Suprapubic skin (tissue), 4 donors: Measurements from ENCODE around the gene FKBP11. TPM values are rescaled to one million over a fixed set of nuclear protein-coding genes. Genes with fewer than 3 reads are reported as not detected.

Experiments
- DNase-seq, 2 donors: peaks; one replicate each; pipeline ENCODE4 v3.0.0-alpha.2; 2019; ENCODE audit warnings: low spot score in 2 of 2
- H3K27ac ChIP-seq: fragments of 200-600 bp; sonication (generic); one replicate; pipeline ENCODE4 v1.5.1; 2019
- H3K27me3 ChIP-seq: fragments of 200-600 bp; sonication (generic); one replicate; pipeline ENCODE4 v1.5.1; 2019
- H3K36me3 ChIP-seq: fragments of 200-600 bp; sonication (generic); one replicate; pipeline ENCODE4 v1.5.1; 2019
- H3K4me1 ChIP-seq: fragments of 200-600 bp; sonication (generic); one replicate; pipeline ENCODE4 v1.5.1; 2019
- H3K4me3 ChIP-seq: fragments of 200-600 bp; sonication (generic); one replicate; pipeline ENCODE4 v1.5.1; 2019; ENCODE audit warnings: mild to moderate bottlenecking
- H3K9me3 ChIP-seq: fragments of 200-600 bp; sonication (generic); one replicate; pipeline ENCODE4 v1.5.1; 2019
- EP300 ChIP-seq: sonication (generic); formaldehyde crosslinking; IDR thresholded peaks from one replicate; pipeline ENCODE4 v1.6.1; 2017; ENCODE audit warnings: antibody characterized with exemption
- POLR2A ChIP-seq, 2 donors: fragments of 450-650 bp; IDR thresholded peaks; one replicate each; pipeline ENCODE4 v1.6.1; 2017; ENCODE audit warnings: antibody characterized with exemption in 2 of 2, mild to moderate bottlenecking in 2 of 2, moderate library complexity in 2 of 2
- POLR2AphosphoS5 ChIP-seq, 3 donors: sonication (generic); formaldehyde crosslinking; IDR thresholded peaks; one replicate each; pipeline ENCODE4 v1.6.1; 2017; ENCODE audit warnings: antibody characterized with exemption in 3 of 3
- WGBS: methylation state at CpG from one replicate; pipeline ENCODE4 v1.1.5; 2018; 5-methylcytosine and 5-hydroxymethylcytosine counted together
- total RNA-seq, 4 donors: library from RNA; depleted of rRNA; stranded (reverse); fragments of >200 nt; gene quantifications; one replicate each; pipeline ENCODE4 v1.1.0, GENCODE V29; 2016
- TF ChIP-seq, protein P1 (sequence below), 2 donors: fragments of 200-600 bp in 1 of 2; fragments of 450-650 bp in 1 of 2; sonication (generic) in 1 of 2; IDR thresholded peaks; one replicate each; pipeline ENCODE4 v1.5.1; 2016 to 2019; ENCODE audit warnings: antibody characterized with exemption in 2 of 2, mild to moderate bottlenecking in 1 of 2, moderate library complexity in 1 of 2

Gene FKBP11
- total RNA-seq, 4 donors from 2014 or later, result 8.9 to 18.9 (median 15.3) TPM

DNA sequence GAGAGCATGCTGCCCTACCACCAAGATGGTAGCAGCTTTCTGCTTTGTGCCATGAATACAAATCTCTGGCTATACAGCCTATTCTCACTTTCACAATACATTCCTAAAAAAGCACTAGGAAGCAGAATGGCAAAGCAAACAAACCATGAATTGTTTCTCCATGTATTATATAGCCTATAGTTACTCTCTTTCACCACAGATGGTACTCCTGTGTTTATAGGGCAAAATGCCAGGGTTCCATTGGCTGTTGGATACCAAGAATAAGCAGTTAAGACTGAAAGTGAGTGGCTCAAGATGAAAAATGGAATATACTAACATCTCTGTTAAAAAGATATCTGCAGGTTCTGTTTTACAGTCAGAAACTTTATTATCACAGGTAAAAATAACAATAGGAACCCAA, 20.9 kb upstream of the FKBP11 start:
- no peak overlapping the region for H3K27ac ChIP-seq
- peaks cover 14% of the 10 kb centered on the region for H3K36me3 ChIP-seq
- H3K4me1 ChIP-seq, result peaks cover 31% of the 10 kb centered on the region
- no peaks in the 10 kb centered on the region for H3K9me3 ChIP-seq
- no peak for TF ChIP-seq POLR2AphosphoS5 (IDR thresholded peaks at IDR 0.05)
- TF ChIP-seq, protein P1, sequence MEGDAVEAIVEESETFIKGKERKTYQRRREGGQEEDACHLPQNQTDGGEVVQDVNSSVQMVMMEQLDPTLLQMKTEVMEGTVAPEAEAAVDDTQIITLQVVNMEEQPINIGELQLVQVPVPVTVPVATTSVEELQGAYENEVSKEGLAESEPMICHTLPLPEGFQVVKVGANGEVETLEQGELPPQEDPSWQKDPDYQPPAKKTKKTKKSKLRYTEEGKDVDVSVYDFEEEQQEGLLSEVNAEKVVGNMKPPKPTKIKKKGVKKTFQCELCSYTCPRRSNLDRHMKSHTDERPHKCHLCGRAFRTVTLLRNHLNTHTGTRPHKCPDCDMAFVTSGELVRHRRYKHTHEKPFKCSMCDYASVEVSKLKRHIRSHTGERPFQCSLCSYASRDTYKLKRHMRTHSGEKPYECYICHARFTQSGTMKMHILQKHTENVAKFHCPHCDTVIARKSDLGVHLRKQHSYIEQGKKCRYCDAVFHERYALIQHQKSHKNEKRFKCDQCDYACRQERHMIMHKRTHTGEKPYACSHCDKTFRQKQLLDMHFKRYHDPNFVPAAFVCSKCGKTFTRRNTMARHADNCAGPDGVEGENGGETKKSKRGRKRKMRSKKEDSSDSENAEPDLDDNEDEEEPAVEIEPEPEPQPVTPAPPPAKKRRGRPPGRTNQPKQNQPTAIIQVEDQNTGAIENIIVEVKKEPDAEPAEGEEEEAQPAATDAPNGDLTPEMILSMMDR (IDR thresholded peaks at IDR 0.05), result no peak
- TF ChIP-seq EP300, result no peak
- no peak for TF ChIP-seq POLR2A (IDR thresholded peaks at IDR 0.05)
- DNase-seq, result no peak
- H3K4me3 ChIP-seq, result no peak overlapping the region
- H3K27me3 ChIP-seq, result no peaks in the 10 kb centered on the region

DNA sequence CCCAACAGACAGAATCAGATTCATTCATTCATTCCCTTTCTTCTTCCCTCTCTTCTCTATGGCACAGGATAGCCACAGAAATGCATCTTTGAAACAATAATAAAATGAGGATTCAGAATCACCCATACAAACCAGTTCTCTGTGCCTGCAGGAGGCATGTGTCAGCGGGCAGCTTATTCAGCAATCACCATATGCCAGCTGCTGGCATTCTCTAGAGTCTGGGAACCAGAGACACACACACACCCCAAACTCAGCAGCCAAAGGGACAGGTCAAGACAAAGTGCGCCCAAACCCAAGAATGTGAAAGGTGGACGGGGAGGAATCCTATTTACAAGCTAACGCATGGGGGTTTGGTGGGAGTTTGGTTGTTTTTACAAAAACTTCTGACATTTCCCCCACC, 17.9 kb upstream of the FKBP11 start:
- Histone ChIP-seq H3K9me3 (no peaks in the 10 kb centered on the region), H3K4me1 (peaks cover 41% of the 10 kb centered on the region), H3K36me3 (peaks cover 29% of the 10 kb centered on the region), H3K27me3 (no peaks in the 10 kb centered on the region), H3K4me3 (no peak overlapping the region), H3K27ac (no peak overlapping the region)
- no peak for DNase-seq
- TF ChIP-seq EP300 (no peak), POLR2AphosphoS5 (IDR thresholded peaks at IDR 0.05) (no peak), POLR2A (IDR thresholded peaks at IDR 0.05) (no peak)
- TF ChIP-seq, protein P1 (IDR thresholded peaks at IDR 0.05), result no peak
- 58% methylated on average over 4 of the region's 4 CpGs for WGBS

DNA sequence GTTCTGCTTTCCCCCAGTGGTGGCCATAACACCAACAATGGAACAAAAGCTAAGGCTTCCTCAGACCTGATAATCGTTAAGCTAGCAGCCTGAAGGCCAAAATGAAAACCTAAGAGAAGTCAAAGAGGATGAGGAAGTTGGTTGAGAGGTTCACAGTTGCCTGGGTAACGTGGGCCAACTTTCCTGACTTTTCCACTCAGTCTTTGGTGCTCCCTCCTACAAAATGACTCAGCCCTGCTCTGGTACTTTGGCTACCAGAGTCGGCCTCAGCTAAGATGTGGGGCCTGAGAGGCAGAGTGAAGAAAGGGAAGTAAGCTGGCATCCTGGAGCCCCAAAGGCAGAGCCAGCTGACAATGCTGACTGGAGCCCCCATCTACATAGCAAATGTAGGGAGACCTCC, 14.9 kb upstream of the FKBP11 start:
- no peak for DNase-seq
- no peak for TF ChIP-seq EP300
- no peak for TF ChIP-seq POLR2A (IDR thresholded peaks at IDR 0.05)
- TF ChIP-seq, protein P1 (IDR thresholded peaks at IDR 0.05), result no peak
- TF ChIP-seq POLR2AphosphoS5 (IDR thresholded peaks at IDR 0.05), result no peak
- Histone ChIP-seq H3K27me3 (no peaks in the 10 kb centered on the region), H3K27ac (no peak overlapping the region), H3K4me3 (no peak overlapping the region), H3K9me3 (no peaks in the 10 kb centered on the region), H3K4me1 (peaks cover 36% of the 10 kb centered on the region), H3K36me3 (peaks cover 52% of the 10 kb centered on the region)
- 53% methylated on average over 3 of the region's 3 CpGs for WGBS

DNA sequence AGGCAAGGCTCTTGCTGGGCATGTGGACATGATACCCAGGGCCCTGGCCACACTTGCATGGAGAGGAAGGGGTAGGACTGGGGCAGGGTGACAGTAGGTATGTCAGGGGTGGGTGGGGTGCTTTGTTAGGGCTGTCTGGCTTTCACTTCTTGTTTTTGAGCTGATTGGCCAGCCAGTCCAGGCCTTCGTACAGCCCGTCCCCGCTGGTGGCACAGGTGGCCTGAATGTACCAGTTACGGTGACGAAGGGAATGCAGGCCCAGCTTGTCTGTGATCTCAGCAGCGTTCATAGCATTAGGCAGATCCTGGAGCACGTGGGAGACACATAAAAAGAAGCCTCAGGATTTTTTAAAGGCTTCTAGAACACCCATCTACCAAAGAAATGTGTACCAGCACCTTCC, 13.5 kb upstream of the FKBP11 start:
- DNase-seq, result no peak

DNA sequence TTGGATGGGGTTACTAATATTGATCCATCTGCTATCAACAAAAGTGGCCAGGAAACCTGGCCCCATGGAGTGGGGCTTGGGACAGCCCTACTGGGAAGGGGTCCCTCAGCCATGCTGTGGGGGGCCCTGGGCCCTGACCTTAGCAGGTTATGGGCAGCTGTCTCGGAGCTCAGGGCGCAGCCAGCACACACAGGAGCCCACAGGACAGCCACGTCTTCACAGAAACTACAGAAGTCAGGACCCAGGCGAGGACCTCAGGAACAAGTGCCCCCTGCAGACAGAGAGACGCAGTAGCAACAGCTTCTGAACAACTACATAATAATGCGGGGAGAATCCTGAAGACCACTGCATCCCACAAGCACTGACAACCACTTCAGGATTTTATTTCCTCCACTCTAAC, 11.9 kb upstream of the FKBP11 start:
- TF ChIP-seq EP300 (no peak), POLR2AphosphoS5 (IDR thresholded peaks at IDR 0.05) (no peak), POLR2A (IDR thresholded peaks at IDR 0.05) (no peak)
- TF ChIP-seq, protein P1 (IDR thresholded peaks at IDR 0.05), result no peak
- Histone ChIP-seq H3K27me3 (no peaks in the 10 kb centered on the region), H3K4me1 (peaks cover 20% of the 10 kb centered on the region), H3K4me3 (no peak overlapping the region), H3K27ac (no peak overlapping the region), H3K9me3 (no peaks in the 10 kb centered on the region), H3K36me3 (peaks cover 76% of the 10 kb centered on the region)
- no peak for DNase-seq
- WGBS, result 86% methylated on average over 6 of the region's 6 CpGs

More for the DNA sequence above, 13.5 kb upstream of the FKBP11 start:
- TF ChIP-seq POLR2AphosphoS5 (IDR thresholded peaks at IDR 0.05), result no peak
- no peak for TF ChIP-seq EP300
- TF ChIP-seq, protein P1 (IDR thresholded peaks at IDR 0.05), result no peak
- TF ChIP-seq POLR2A (IDR thresholded peaks at IDR 0.05), result no peak
- no peak overlapping the region for H3K27ac ChIP-seq
- H3K27me3 ChIP-seq, result no peaks in the 10 kb centered on the region
- peaks cover 62% of the 10 kb centered on the region for H3K36me3 ChIP-seq
- peaks cover 36% of the 10 kb centered on the region for H3K4me1 ChIP-seq
- H3K9me3 ChIP-seq, result no peaks in the 10 kb centered on the region
- 83% methylated on average over 7 of the region's 7 CpGs for WGBS
- H3K4me3 ChIP-seq, result no peak overlapping the region
